ENCODE results near the gene NFIA.

DNA sequence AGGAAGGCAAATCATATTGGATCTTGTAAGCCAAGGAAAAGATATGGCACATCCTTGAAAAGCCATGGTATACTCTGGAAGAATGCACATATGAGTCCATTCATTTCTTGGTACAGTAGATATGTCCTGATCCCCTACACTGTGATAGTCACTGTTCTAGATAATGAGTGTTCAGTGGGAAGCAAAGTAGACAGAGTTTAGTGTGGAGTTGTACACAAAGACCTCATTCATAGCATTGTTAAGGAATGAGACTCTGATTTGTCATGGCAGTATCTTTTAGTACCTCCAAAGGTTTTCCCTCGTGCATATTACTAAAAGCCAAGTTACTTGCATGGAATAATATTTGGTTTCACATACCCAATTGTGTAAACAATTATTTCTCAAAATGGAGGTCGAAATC is 204.7 kb downstream of the NFIA start:
- no peak for TF ChIP-seq POLR2A (IDR thresholded peaks at IDR 0.05)
- TF ChIP-seq, protein P1, sequence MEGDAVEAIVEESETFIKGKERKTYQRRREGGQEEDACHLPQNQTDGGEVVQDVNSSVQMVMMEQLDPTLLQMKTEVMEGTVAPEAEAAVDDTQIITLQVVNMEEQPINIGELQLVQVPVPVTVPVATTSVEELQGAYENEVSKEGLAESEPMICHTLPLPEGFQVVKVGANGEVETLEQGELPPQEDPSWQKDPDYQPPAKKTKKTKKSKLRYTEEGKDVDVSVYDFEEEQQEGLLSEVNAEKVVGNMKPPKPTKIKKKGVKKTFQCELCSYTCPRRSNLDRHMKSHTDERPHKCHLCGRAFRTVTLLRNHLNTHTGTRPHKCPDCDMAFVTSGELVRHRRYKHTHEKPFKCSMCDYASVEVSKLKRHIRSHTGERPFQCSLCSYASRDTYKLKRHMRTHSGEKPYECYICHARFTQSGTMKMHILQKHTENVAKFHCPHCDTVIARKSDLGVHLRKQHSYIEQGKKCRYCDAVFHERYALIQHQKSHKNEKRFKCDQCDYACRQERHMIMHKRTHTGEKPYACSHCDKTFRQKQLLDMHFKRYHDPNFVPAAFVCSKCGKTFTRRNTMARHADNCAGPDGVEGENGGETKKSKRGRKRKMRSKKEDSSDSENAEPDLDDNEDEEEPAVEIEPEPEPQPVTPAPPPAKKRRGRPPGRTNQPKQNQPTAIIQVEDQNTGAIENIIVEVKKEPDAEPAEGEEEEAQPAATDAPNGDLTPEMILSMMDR (IDR thresholded peaks at IDR 0.05) = no peak

All from esophagus squamous epithelium (tissue), 4 donors.